Measurements from ENCODE around the gene CXCR6.
"Not testable (repeated sequence)": the region's sequence is repeated elsewhere in the genome, so short reads cannot be mapped to it uniquely, and the experiment has no call there.

CXCR6 gene

GRCh38 chr3:45992133-45992729 is 49.0 kb downstream of the CXCR6 start:
- TF ChIP-seq CTCF (IDR thresholded peaks at IDR 0.05; ENCODE audit: control insufficient read depth, extremely low read depth, insufficient read depth), result no peak
- no peak for DNase-seq (ENCODE audit: low read depth)

GRCh38 chr3:45992821-45993221 is 49.6 kb downstream of the CXCR6 start:
- H3K4me3 ChIP-seq (ENCODE audit: low read depth, low read length), result no peak overlapping the region
- no peak for TF ChIP-seq CTCF (IDR thresholded peaks at IDR 0.05; ENCODE audit: control insufficient read depth, extremely low read depth, insufficient read depth)

More at GRCh38 chr3:45992133-45992729, 49.0 kb downstream of the CXCR6 start:
- H3K4me3 ChIP-seq (ENCODE audit: low read depth, low read length), result no peak overlapping the region

GRCh38 chr3:45993421-45994027 is 50.3 kb downstream of the CXCR6 start:
- no peak for DNase-seq (ENCODE audit: low read depth)
- no peak overlapping the region for H3K4me3 ChIP-seq (ENCODE audit: low read depth, low read length)
- TF ChIP-seq CTCF (IDR thresholded peaks at IDR 0.05; ENCODE audit: control insufficient read depth, extremely low read depth, insufficient read depth), result no peak

More at GRCh38 chr3:45992821-45993221, 49.6 kb downstream of the CXCR6 start:
- DNase-seq (ENCODE audit: low read depth), result no peak

GRCh38 chr3:45994419-45995235 is 51.4 kb downstream of the CXCR6 start:
- DNase-seq (ENCODE audit: low read depth), result no peak
- TF ChIP-seq CTCF (IDR thresholded peaks at IDR 0.05; ENCODE audit: control insufficient read depth, extremely low read depth, insufficient read depth), result no peak
- peak overlapping the region; percentile 83 for H3K4me3 ChIP-seq (ENCODE audit: low read depth, low read length)

GRCh38 chr3:45995236-45996192 is 52.2 kb downstream of the CXCR6 start, which contains the start of gene FYCO1:
TSS of gene FYCO1 (minus strand) at chr3:45995824. CDS start at chr3:45984910, 10,914 bp downstream.
- DNase-seq (ENCODE audit: low read depth), result peak; percentile 65
- no peak for TF ChIP-seq CTCF (IDR thresholded peaks at IDR 0.05; ENCODE audit: control insufficient read depth, extremely low read depth, insufficient read depth)
- peak within 1 kb of the TSS; percentile 83 for H3K4me3 ChIP-seq (ENCODE audit: low read depth, low read length)

- H3K4me3 ChIP-seq (ENCODE audit: low read depth, low read length); DNase-seq (ENCODE audit: low read depth): not testable (repeated sequence)
Observed at GRCh38 chr3:45997499-45997898, 54.2 kb downstream of the CXCR6 start.

Data from LNCaP clone FGC (cell line).